GM19099 (cell line): Measurements from ENCODE around the gene ANXA8L1.
"Not testable (repeated sequence)": the region's sequence is repeated elsewhere in the genome, so short reads cannot be mapped to it uniquely, and the experiment has no call there.

Source experiments
- POLR2A ChIP-seq: IDR thresholded peaks from 3 replicates; pipeline ENCODE4 v1.6.1; 2011; ENCODE audit warnings: low read depth; ENCODE audit not compliant: insufficient read length; ENCODE audit errors: extremely low read depth

ANXA8L1 gene

GRCh38 chr10:46375406-46375805 lies at the start of gene ANXA8L1:
Gene ANXA8L1, plus strand, starts transcription at chr10:46375776. Its CDS starts 76 bp downstream, at chr10:46375852.
- not testable (repeated sequence) for TF ChIP-seq POLR2A

DNA sequence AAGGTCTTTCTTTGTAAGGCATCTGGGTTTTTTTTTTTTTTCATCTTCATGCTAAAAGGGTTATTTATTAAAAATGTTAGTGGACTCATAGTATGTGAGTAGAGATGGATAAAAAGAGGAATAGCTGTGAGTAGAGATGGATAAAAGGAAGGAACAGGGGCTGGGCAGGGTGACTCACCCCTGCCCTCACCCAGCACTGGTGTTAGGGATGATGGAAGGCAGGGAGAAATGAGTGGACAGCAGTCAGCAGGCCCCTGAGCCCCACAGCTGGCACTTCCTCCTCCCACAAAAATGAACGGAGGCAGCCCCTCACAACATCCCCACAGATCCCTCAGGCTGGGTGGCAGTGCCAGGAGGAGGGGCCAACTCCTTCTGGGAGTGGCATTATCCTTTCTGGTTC lies 49.5 kb upstream of the ANXA8L1 start:
- TF ChIP-seq POLR2A, result no peak

GRCh38 chr10:46326971-46327370 lies 48.6 kb upstream of the ANXA8L1 start:
- TF ChIP-seq POLR2A, result no peak

GRCh38 chr10:46327685-46328084 lies 47.9 kb upstream of the ANXA8L1 start:
- no peak for TF ChIP-seq POLR2A

DNA sequence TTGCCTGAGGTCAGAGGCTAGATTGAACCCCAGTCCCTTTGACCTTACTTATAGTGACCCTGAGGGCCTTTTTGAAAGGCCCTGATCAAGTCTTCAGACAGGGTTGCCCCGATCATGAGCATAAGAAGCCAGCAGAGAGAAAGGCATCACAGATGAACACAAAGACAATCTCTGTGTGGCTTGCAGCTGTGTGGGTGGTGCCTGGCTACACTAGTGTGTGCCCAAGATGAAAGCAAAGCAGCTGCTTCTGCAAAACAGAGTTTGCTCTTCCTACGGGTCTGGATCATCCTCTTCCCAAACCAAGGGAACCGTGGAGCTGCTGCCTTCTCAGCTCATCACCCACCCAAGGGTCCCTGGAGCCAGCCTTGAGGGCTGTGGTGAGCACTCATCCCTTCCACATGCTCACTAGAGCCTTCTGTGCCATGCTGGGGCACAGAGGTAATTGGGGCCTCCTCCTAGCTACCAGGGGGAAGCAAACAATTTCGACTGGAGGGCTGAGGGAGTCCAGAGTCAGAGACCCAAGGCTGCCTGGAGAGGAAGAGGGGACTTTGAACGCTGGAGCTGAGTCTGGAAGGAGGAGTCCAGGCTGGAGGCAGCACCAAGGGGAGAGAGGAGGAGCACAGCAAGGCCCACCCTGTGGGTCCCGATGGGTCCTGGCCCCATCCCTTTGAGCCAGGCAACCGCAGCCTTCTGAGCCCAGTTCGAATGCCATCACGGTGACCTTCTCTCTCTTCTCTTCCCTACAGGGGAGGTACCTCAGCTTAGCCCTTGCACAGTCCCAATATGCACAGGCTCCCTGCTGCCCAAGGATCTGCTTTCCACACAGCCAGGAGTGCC lies 46.5 kb upstream of the ANXA8L1 start:
- TF ChIP-seq POLR2A, result no peak

- TF ChIP-seq POLR2A, result no peak
These were observed 45.9 kb upstream of the ANXA8L1 start for GRCh38 chr10:46329690-46330016.

- no peak for TF ChIP-seq POLR2A
These were observed 44.7 kb upstream of the ANXA8L1 start for GRCh38 chr10:46330894-46331293.
